Peyer's patch (tissue), 4 donors: Measurements from ENCODE around the gene MBNL2.

Experiments used
- POLR2A ChIP-seq, 2 donors: fragments of 450-650 bp; IDR thresholded peaks; one replicate each; pipeline ENCODE4 v1.5.1; 2017; ENCODE audit warnings: antibody characterized with exemption in 2 of 2, mild to moderate bottlenecking in 2 of 2, moderate library complexity in 2 of 2
- TF ChIP-seq, protein P1 (sequence below), 6 experiments: fragments of 450-650 bp in 4 of 6; fragments of 200-600 bp in 2 of 6; sonication (generic) in 1 of 6; IDR thresholded peaks; one replicate each; pipeline ENCODE4 v1.5.1; 2017 to 2019; ENCODE audit warnings: antibody characterized with exemption in 6 of 6, mild to moderate bottlenecking in 3 of 6, moderate library complexity in 1 of 6

DNA sequence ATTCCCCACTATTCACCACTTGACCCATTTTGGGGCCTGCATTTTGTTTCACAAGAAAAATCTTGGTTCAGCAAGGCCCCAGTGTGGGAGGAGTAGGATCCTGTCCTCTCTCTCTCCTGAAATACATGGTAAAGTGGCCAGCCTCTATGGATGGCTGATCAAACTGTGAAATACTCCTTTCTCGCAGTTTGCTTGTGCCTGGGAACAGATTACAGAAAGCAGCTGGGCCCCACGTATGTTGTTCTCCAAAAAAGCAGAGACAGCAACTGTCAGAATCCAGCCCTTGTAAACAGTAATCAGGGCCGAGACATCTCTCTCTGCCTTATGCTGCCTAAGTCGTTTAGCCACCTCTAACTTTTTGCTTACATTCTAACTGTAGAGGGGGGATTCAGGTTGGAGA is 150.8 kb downstream of the MBNL2 start:
- TF ChIP-seq, protein P1, sequence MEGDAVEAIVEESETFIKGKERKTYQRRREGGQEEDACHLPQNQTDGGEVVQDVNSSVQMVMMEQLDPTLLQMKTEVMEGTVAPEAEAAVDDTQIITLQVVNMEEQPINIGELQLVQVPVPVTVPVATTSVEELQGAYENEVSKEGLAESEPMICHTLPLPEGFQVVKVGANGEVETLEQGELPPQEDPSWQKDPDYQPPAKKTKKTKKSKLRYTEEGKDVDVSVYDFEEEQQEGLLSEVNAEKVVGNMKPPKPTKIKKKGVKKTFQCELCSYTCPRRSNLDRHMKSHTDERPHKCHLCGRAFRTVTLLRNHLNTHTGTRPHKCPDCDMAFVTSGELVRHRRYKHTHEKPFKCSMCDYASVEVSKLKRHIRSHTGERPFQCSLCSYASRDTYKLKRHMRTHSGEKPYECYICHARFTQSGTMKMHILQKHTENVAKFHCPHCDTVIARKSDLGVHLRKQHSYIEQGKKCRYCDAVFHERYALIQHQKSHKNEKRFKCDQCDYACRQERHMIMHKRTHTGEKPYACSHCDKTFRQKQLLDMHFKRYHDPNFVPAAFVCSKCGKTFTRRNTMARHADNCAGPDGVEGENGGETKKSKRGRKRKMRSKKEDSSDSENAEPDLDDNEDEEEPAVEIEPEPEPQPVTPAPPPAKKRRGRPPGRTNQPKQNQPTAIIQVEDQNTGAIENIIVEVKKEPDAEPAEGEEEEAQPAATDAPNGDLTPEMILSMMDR (IDR thresholded peaks at IDR 0.05): no peak
- TF ChIP-seq POLR2A (IDR thresholded peaks at IDR 0.05): no peak
